GM12891 (cell line): ENCODE results near the gene PSMD3.

Experiments used
- POLR2A ChIP-seq: IDR thresholded peaks from 2 replicates; pipeline ENCODE4 v1.6.1; 2011; ENCODE audit warnings: low read depth, low read length, control low read depth
- POLR2AphosphoS5 ChIP-seq: IDR thresholded peaks from 2 replicates; pipeline ENCODE4 v1.6.1; 2011; ENCODE audit warnings: low read depth, low read length, control low read depth
- POU2F2 ChIP-seq: IDR thresholded peaks from 2 replicates; pipeline ENCODE4 v1.6.1; 2011; ENCODE audit warnings: low read depth, mild to moderate bottlenecking, control low read depth, low read length, moderate library complexity
- SPI1 ChIP-seq: IDR thresholded peaks from 2 replicates; pipeline ENCODE4 v1.6.1; 2011; ENCODE audit warnings: low read depth, low read length, control low read depth
- TAF1 ChIP-seq: IDR thresholded peaks from 2 replicates; pipeline ENCODE4 v1.6.1; 2011; ENCODE audit warnings: low read depth, low read length, control low read depth

GRCh38 chr17:39999067-39999466 is 18.5 kb downstream of the PSMD3 start:
- no peak for TF ChIP-seq POLR2AphosphoS5
- no peak for TF ChIP-seq TAF1
- no peak for TF ChIP-seq POLR2A
- TF ChIP-seq POU2F2, result no peak
- TF ChIP-seq SPI1, result no peak
